Measurements from ENCODE around the gene FRMD4A. TPM values are rescaled to one million over a fixed set of nuclear protein-coding genes. Genes with fewer than 3 reads are reported as not detected.
"Not testable (repeated sequence)": the region's sequence is repeated elsewhere in the genome, so short reads cannot be mapped to it uniquely, and the experiment has no call there.

Gene FRMD4A
- total RNA-seq, 1 experiment from 2014 or later: 18.3 TPM

DNA sequence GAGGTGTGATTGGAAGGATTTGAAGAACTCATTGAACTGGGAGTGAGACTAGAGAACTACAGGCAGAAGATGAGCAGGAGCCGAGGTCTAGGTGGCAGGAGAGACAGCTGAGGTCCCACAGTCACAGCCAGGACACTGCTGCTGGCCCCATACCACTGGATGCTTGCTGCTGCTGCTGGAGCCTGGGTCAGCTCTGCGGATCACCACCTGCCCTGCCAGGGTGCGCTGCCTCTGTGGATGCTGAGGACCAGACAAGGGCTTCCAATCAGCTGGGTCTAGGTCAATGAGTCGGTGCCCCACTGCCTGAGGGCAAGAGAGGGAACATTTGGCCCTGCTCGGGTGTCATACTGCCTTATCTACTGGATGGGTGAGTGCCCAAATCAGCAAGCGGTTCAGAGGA lies 94.4 kb downstream of the FRMD4A start:
- ChIA-PET CTCF (no interaction called here), POLR2A (ENCODE audit: unreplicated experiment) (no interaction called here)
- Histone ChIP-seq H3K4me1 (replicated peaks; ENCODE audit: insufficient read depth) (no peaks in the 10 kb centered on the region), H3K27me3 (ENCODE audit: insufficient read depth, low read depth) (peaks cover 56% of the 10 kb centered on the region), H3K4me3 (no peak overlapping the region), H3K4me2 (no peak overlapping the region), H2AFZ (no peak overlapping the region), H3K36me3 (ENCODE audit: low read depth) (no peaks in the 10 kb centered on the region), H3K79me2 (ENCODE audit: low read depth) (no peaks in the 10 kb centered on the region), H3K27ac (no peak overlapping the region), H3F3A (ENCODE audit: insufficient read depth, low read depth) (no peaks in the 10 kb centered on the region), H3K9me3 (ENCODE audit: insufficient read depth, low read depth) (no peaks in the 10 kb centered on the region), H3K9me2 (ENCODE audit: insufficient read depth) (no peaks in the 10 kb centered on the region), H4K20me1 (ENCODE audit: insufficient read depth) (no peaks in the 10 kb centered on the region)
- DNase-seq: no peak
- intact Hi-C loops (cut with micrococcal nuclease; ENCODE audit: unreplicated experiment): no loop called here
- TF ChIP-seq EZH2 (IDR thresholded peaks at IDR 0.05; ENCODE audit: low read depth) (no peak), CTCF (conservative IDR thresholded peaks at IDR 0.05) (no peak)
- no TSS peak for BruUV-seq (replicated peaks)

GRCh38 chr10:14235566-14236195 lies 95.0 kb downstream of the FRMD4A start:
- Histone ChIP-seq H3K36me3 (ENCODE audit: low read depth) (no peaks in the 10 kb centered on the region), H3K79me2 (ENCODE audit: low read depth) (no peaks in the 10 kb centered on the region), H3K27ac (no peak overlapping the region), H3K4me2 (no peak overlapping the region), H4K20me1 (ENCODE audit: insufficient read depth) (no peaks in the 10 kb centered on the region), H3K9me3 (ENCODE audit: insufficient read depth, low read depth) (no peaks in the 10 kb centered on the region), H3K4me1 (replicated peaks; ENCODE audit: insufficient read depth) (no peaks in the 10 kb centered on the region), H3K27me3 (ENCODE audit: insufficient read depth, low read depth) (peaks cover 56% of the 10 kb centered on the region), H3K4me3 (no peak overlapping the region), H3K9me2 (ENCODE audit: insufficient read depth) (no peaks in the 10 kb centered on the region), H2AFZ (no peak overlapping the region), H3F3A (ENCODE audit: insufficient read depth, low read depth) (no peaks in the 10 kb centered on the region)
- intact Hi-C loops (cut with micrococcal nuclease; ENCODE audit: unreplicated experiment): no loop called here
- ChIA-PET CTCF (no interaction called here), POLR2A (ENCODE audit: unreplicated experiment) (no interaction called here)
- BruUV-seq (replicated peaks): no TSS peak
- no peak for TF ChIP-seq CTCF (conservative IDR thresholded peaks at IDR 0.05)
- TF ChIP-seq EZH2 (IDR thresholded peaks at IDR 0.05; ENCODE audit: low read depth): no peak
- DNase-seq: no peak

GRCh38 chr10:14233566-14233965 lies 97.2 kb downstream of the FRMD4A start:
- no peaks in the 10 kb centered on the region for H3K9me3 ChIP-seq (ENCODE audit: insufficient read depth, low read depth)
- H2AFZ ChIP-seq: no peak overlapping the region
- H3F3A ChIP-seq (ENCODE audit: insufficient read depth, low read depth): no peaks in the 10 kb centered on the region
- H3K9me2 ChIP-seq (ENCODE audit: insufficient read depth): no peaks in the 10 kb centered on the region
- peaks cover 45% of the 10 kb centered on the region for H3K27me3 ChIP-seq (ENCODE audit: insufficient read depth, low read depth)
- BruUV-seq (replicated peaks): no TSS peak
- no peak overlapping the region for H3K27ac ChIP-seq
- DNase-seq: no peak
- POLR2A ChIA-PET (ENCODE audit: unreplicated experiment): no interaction called here
- TF ChIP-seq EZH2 (IDR thresholded peaks at IDR 0.05; ENCODE audit: low read depth) (no peak), CTCF (conservative IDR thresholded peaks at IDR 0.05) (no peak)
- CTCF ChIA-PET: no interaction called here
- H3K4me2 ChIP-seq: no peak overlapping the region
- H4K20me1 ChIP-seq (ENCODE audit: insufficient read depth): no peaks in the 10 kb centered on the region
- no peaks in the 10 kb centered on the region for H3K4me1 ChIP-seq (replicated peaks; ENCODE audit: insufficient read depth)
- H3K36me3 ChIP-seq (ENCODE audit: low read depth): no peaks in the 10 kb centered on the region
- no peak overlapping the region for H3K4me3 ChIP-seq
- intact Hi-C loops (cut with micrococcal nuclease; ENCODE audit: unreplicated experiment): no loop called here
- H3K79me2 ChIP-seq (ENCODE audit: low read depth): no peaks in the 10 kb centered on the region

DNA sequence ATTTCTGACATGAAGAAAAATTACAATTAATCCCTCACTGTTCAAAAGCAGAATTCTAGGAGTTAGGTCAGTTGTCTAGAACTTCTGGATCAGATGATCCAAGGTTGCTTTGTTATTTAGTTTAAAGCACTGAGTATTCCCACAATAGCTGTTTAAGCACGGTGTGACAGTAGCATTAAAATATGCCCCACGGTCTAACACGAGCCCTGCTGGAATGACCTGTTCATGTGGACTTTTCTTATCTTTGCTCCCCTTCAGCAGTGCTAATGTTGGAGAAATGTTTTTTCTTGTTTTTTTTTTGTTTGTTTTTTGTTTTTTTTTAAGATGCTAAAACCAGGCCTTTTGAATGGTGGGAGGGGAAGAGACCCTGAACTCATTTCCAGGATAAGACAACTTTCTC lies 101.9 kb downstream of the FRMD4A start:
- H3F3A ChIP-seq (ENCODE audit: insufficient read depth, low read depth); H3K4me1 ChIP-seq (replicated peaks; ENCODE audit: insufficient read depth); H3K4me2 ChIP-seq; H3K9me2 ChIP-seq (ENCODE audit: insufficient read depth); DNase-seq; CTCF ChIA-PET; H4K20me1 ChIP-seq (ENCODE audit: insufficient read depth); H3K79me2 ChIP-seq (ENCODE audit: low read depth); intact Hi-C loops (cut with micrococcal nuclease; ENCODE audit: unreplicated experiment); H3K27ac ChIP-seq; H3K36me3 ChIP-seq (ENCODE audit: low read depth); H2AFZ ChIP-seq; H3K9me3 ChIP-seq (ENCODE audit: insufficient read depth, low read depth); H3K4me3 ChIP-seq; BruUV-seq (replicated peaks); POLR2A ChIA-PET (ENCODE audit: unreplicated experiment): not testable (repeated sequence)
- H3K27me3 ChIP-seq (ENCODE audit: insufficient read depth, low read depth): peaks cover 37% of the 10 kb centered on the region
